GM21786 (cell line): ENCODE results near the gene COBLL1.
"Not testable (repeated sequence)": the region's sequence is repeated elsewhere in the genome, so short reads cannot be mapped to it uniquely, and the experiment has no call there.

ENCODE experiments used
- ATAC-seq: cut with Tn5 transposase; IDR thresholded peaks from one replicate; pipeline ENCODE4 v1.9.1; 2021; ENCODE audit not compliant: unreplicated experiment

Gene COBLL1

DNA sequence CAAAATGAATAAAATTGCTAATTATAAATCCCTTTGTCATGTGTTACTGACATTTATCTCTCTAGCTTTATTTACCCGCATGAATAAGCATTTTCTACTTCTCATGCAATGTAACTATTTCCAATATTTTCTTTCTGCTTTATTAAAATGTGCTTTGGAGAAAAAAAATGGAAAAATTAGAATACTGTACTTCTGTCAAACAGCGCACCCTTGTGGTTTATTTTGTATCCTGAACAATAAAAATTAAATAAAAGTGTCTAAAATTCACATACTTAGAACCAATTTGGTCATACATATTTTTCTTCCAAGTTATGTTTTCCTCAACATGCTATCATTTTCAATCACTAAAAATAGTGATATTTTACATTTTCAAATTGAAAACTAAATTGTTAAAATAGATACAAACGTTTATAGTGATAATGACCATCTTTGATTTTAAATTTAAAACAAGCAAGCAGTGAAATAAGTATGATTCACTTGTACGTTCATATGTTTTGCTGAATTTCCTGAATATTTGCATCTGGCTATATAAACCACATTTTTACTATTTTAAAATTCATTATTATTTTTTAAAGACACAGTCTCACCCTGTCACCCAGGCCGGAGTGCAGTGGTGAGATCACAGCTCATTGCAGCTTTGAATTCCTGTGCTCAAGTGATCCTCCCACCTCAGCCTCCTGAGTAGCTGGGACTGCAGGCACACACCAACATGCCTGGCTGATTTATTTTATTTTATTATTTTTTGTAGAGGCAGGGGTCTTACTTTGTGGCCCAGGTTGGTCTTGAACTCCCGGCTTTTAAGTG is 124.4 kb downstream of the COBLL1 start:
- no peak for ATAC-seq

DNA sequence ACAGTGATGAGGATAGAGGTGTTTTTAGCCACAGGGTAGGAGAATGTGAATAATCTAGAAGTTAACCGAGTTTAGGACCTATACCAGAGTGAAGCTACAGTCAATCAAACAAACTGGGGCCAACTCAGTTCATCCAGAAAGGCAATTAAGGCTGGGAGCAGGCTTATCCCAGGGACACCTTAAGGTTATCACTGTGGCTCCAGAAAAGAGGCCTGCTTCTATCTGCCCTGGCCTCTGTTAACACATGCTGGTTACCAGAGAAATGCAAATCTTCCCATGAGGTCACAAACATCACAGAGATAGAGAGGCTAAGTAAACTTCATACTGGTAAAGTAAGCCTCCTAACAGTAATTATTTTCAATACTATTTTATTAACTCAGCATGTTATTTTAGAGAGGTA is 127.2 kb downstream of the COBLL1 start:
- ATAC-seq, result no peak

- ATAC-seq, result no peak
Measured at GRCh38 chr2:164711766-164712138, 129.9 kb downstream of the COBLL1 start.

DNA sequence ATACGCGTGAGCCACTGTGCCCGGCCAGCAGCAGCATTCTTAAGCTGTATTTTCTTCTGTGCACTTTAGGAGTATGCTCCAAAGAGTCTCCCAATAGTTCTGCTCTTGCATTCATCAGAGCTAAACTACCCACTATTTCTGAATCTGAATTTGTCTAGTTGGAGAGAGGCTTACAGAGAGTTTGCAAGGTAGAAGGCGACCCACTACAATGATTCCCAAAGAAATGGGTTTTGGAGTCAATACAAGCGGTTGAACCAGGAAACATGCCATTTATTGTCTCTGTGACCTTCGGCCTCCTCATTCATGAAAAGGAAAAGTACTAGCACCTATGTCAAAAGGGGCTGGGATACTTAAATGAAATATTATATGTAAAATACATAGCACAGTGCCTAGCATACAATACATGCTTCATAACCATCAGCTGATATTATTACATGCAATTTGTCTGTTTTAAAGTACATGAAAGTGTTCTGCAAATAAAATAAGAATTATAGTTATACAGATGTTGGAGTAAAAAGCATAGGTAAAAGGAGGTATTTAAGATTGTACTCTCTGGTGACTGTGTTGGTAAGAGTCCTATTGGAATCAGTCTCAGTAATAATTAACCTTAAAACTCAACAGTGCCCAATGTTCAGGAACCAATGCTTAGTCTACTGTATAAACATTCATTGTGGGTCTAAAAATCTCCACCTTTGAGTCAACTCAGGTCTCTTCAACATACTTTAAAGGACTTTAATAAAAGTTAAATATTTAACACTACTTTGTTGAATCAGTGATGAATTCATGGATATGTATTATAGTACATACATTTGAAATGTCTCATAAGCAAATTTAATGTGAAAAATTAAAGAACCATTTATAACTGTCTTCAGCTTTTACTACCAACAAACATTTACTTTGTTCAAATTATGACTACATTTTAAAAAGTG is 130.5 kb downstream of the COBLL1 start:
- no peak for ATAC-seq

- not testable (repeated sequence) for ATAC-seq
Measured at GRCh38 chr2:164710252-164710836, 131.3 kb downstream of the COBLL1 start.

DNA sequence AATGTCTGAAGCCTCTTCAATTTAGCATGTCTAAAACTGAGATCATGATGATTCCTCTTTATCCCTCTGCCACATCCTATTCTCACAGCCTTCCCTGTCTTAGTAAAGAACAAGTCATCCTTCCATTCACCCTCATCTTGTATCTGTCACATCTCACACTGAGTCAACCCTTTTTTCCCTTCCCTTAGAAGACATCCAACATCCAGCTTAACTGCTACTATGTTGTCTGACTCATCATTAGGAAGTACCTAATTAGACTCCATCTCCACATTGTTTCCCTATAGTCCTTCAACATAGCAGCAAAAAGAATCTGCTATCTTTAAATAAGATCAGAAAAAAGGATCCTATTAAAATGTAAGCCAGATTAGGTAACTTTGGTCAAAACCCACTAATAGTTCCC is 135.1 kb downstream of the COBLL1 start:
- no peak for ATAC-seq

DNA sequence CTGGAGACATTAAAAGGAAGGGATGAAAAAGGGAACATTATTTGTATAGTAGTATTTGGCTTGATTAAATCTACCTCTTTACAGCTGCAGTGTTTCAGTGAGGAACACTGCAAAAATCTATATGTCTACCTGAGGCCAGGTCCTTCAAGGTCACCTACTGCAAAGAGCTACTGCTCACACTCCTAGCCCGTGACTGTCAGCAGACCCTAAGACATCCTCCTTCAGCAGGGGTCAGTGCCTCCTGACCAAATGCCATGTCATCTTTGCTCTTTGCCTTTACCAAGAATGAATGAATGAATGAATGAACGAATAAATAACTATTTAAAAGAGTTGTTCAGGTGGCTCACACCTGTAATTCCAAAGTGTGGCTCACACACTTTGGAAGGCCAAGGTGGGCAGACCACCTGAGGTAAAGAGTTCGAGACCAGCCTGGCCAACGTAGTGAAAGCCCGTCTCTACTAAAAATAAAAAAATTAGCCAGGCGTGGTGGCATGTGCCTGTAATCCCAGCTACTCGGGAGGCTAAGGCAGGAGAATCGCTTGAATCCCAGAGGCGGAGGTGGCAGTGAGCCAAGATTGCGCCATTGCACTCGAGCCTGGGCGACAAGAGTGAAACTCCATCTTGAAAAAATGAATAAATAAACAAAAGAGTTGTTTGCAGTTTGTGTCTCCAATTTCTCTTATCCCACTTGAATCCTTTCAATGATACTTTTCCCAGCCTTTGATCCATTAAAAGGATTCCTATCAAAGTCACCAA is 136.0 kb downstream of the COBLL1 start:
- ATAC-seq, result no peak

DNA sequence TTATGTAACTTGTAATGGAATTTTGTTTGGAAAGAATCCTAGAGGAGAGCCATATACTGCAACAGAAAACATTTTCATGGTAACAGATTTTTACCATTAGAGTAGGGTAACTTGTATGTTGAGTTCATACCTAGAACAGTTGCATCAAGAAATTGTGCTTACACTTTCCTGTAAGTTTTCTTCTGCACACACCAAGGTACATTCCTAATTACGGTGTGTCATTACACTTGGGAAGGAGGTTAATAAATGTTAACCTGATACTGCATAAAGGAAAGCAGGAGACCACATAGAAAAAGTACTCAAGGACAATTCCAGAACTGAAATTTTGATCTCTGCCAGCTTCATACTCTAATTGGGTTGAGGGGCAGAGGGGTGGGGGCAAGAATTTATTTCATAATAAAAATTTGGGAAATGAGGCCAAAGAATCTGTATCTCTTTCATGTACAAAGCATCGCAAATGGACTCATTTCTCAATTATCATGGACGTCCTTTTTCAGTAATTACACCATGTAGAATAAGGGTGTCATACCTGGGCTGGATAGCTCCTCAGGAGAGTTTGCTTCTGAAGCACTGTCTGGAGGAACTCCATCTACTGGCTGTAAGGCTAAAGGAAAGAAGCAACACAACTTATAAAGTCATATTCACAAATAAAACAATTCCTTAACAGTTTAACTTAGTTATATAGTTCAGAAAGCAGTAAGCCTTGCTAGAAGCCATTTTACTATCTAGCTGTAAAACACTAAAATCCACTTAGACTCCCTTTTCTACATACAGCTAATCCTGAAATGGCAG is 137.5 kb downstream of the COBLL1 start:
- ATAC-seq, result no peak

- ATAC-seq, result no peak
Measured at GRCh38 chr2:164701565-164701964, 140.1 kb downstream of the COBLL1 start.

DNA sequence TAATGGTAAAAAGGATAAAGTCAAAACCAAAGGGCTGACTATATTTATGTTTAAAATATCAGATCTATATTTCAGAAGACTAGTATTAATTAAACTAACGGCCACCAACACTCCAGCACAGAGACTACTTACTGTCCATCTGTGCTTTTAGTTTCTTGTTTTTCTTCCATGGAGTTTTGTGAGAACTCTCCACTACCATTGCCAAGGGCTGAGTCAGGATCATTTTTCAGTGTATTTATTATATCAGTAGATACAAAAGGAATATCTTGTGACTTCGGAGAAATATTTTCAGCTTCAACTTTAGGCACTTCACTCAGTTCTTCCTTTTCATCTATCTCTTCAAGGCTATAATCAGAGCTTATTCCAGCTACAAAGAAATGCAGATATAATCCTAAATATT is 141.2 kb downstream of the COBLL1 start:
- ATAC-seq, result no peak

GRCh38 chr2:164697688-164698461 is 143.7 kb downstream of the COBLL1 start:
- no peak for ATAC-seq

GRCh38 chr2:164696634-164697033 is 145.0 kb downstream of the COBLL1 start:
- no peak for ATAC-seq

GRCh38 chr2:164694275-164694695 is 147.3 kb downstream of the COBLL1 start:
- ATAC-seq, result no peak

DNA sequence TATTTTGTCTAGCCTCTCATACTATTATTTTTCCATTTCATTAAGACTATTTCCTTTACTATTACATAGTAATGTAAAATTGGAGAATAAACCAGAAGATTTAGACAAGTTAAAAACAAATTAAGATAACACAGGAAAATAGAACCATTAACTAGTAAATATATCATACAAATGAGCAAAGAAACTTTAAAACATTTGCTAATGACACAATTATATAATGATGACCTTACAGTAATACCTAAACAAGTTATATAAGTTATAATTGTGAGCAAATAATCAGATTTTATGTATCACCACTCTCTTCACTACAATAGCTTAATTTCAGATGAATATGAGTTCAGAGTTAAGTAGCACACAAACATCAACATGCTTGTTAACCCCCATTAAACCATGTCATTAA is 147.8 kb downstream of the COBLL1 start:
- no peak for ATAC-seq

DNA sequence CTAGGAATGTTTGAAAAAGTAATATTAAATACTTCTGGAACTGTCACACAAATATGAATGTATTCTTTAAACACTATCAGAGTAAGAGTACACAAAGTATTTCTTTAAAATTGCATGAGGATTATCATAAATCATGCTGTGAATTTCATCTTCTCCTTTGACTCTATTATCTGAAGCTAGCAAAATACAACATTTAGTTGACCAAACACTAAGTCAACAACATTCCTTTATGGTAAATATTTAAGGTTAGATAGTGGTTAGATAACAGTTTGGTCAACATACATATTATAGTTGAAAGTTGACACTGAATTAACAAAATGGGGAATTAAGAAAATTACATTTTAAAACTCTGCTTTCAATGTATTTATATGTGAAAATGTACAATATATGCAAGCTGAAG is 148.2 kb downstream of the COBLL1 start:
- ATAC-seq, result no peak

- ATAC-seq, result no peak
Measured at GRCh38 chr2:164692958-164693357, 148.7 kb downstream of the COBLL1 start.

GRCh38 chr2:164692114-164692513 is 149.5 kb downstream of the COBLL1 start:
- no peak for ATAC-seq

- ATAC-seq, result no peak
Measured at GRCh38 chr2:164691346-164691887, 150.2 kb downstream of the COBLL1 start.

DNA sequence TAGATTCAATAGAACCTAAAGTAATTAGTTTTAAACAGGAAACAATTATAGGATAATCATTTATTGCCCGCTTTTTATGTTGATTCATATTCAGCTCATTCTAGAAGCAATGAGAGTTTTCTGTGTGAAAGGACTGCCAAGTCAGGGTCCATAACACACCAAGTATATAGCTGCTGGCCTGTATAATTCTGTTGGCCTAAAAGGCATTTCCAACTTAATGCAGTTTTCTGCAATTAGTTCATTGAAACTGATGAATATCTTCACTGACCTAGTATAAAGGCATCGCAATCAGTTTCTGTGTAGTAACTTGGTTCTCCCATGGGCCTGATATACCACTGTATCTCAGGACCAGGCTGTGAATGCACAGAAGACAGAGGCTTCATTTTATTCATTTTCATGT is 151.3 kb downstream of the COBLL1 start:
- ATAC-seq, result no peak
